Mononuclear cell (primary cell): ENCODE data around the gene SNRPA1. TPM values are rescaled to one million over a fixed set of nuclear protein-coding genes. Genes with fewer than 3 reads are reported as not detected.
"Not testable (repeated sequence)": the region's sequence is repeated elsewhere in the genome, so short reads cannot be mapped to it uniquely, and the experiment has no call there.

Experiments
- H3K27me3 ChIP-seq: 2 replicates; pipeline ENCODE4 v1.6.0; 2011; ENCODE audit warnings: low read length, control low read depth; ENCODE audit not compliant: insufficient read depth
- H3K4me1 ChIP-seq: 2 replicates; pipeline ENCODE4 v1.5.1; 2011; ENCODE audit warnings: mild to moderate bottlenecking, low read length, control low read depth; ENCODE audit not compliant: insufficient read depth
- H3K4me3 ChIP-seq: 2 replicates; pipeline ENCODE4 v1.5.1; 2011; ENCODE audit warnings: mild to moderate bottlenecking, low read length, moderate library complexity
- H3K9me3 ChIP-seq: 2 replicates; pipeline ENCODE4 v1.5.1; 2011; ENCODE audit warnings: low read depth, mild to moderate bottlenecking, control low read depth, low read length
- total RNA-seq: library from RNA; depleted of rRNA; stranded (reverse); fragments of >200 nt; gene quantifications from one replicate; pipeline ENCODE4 v1.2.3, GENCODE V29; 2012

Gene SNRPA1
- total RNA-seq, 1 donor = 76.1 TPM

DNA sequence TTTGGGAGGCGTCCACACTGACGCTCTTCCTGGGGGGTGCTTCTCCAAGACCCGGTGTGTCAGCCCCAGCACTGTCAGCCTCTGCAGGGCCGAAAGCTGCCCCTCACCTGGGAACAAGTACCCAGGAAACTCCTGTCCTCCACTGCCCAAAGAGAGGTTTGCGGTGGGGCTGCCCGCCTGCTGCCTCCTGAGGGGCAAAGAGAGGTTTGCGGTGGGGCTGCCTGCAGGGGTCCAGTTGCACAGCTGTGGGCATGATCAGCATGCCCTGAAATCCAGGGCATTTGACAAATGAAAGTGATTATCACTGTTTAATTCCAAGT lies 15.1 kb upstream of the SNRPA1 start:
- H3K27me3 ChIP-seq = no peaks in the 10 kb centered on the region
- no peaks in the 10 kb centered on the region for H3K4me1 ChIP-seq
- H3K4me3 ChIP-seq = no peak overlapping the region
- no peaks in the 10 kb centered on the region for H3K9me3 ChIP-seq

GRCh38 chr15:101309436-101310160 lies 14.6 kb upstream of the SNRPA1 start:
- Histone ChIP-seq H3K4me1 (no peaks in the 10 kb centered on the region), H3K4me3 (no peak overlapping the region), H3K9me3 (no peaks in the 10 kb centered on the region), H3K27me3 (no peaks in the 10 kb centered on the region)

DNA sequence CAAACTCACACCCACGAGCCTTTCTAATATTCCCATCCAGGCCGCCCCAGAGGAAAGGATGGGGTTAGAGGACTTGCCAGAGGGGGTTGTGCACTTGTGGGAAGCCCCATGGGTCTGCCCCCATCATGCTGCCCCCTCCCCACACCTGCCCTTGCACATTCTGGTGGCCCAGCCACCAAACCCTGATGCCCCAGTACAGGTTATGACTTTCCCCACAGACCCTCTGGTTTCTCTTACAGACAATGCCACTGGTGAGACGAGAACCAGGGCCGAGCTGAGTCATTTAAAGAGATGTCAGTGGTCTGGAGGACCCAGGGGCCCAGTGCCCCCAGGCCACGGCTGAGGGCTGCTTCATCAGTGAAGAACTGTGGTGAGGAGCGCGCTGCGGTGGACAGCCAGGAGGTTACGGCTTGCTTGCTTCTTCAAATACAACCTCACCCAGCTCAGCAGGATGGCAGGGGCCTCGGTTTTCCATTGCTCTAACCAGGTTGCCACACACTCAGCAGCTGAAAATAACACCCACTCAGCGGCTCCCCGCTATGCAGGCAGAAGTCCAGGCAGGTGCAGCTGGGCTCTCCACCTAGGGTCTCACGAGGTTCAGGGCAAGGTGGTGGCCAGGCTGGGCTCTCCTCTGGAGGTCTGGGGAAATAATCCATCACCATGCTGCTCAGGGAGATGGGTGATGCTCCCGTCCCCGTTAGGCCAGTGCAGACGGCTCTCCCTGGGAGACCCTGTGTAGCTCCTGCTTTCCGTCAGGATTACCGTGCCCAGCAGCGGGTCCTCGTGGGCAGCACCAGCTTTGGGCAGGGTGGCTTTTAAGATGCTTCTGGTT lies 13.8 kb upstream of the SNRPA1 start:
- no peaks in the 10 kb centered on the region for H3K9me3 ChIP-seq
- no peaks in the 10 kb centered on the region for H3K27me3 ChIP-seq
- no peaks in the 10 kb centered on the region for H3K4me1 ChIP-seq
- H3K4me3 ChIP-seq = no peak overlapping the region

DNA sequence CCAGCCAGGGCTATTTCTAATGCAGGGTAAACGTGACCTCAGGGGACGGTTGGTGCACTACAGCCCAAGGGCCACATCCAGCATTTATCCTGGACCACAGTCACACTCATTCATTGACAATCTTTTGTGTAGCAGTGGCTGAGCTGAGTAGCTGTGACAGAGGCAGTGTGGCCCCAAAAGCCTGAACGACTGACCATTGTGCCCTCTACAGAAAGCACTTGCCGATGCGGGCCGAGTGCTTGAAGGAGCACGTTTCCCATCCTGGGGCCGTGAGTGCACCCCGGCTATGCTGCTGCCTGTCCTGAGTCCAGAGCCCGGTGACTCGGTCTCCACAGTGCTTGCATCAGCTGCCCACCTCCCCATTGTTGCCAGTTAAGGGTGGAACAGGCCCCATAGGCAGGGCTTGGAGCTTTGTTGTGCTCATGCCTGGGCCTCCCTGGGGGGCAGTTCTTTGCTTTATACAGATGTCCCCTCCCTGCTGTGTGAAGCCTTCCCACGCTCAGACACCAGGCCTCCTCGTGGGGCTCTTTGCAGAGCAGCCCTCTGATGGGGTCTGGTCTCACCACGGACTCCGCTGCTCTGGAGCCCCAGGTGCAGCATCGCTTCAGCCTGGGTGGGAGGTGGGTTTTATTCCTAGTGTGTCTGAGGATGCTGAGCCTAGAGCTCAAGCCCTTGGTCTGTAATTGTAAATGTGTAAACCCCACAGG lies 13.0 kb upstream of the SNRPA1 start:
- Histone ChIP-seq H3K9me3 (no peaks in the 10 kb centered on the region), H3K4me1 (no peaks in the 10 kb centered on the region), H3K27me3 (no peaks in the 10 kb centered on the region), H3K4me3 (no peak overlapping the region)

- no peaks in the 10 kb centered on the region for H3K27me3 ChIP-seq
- H3K9me3 ChIP-seq = no peaks in the 10 kb centered on the region
- no peaks in the 10 kb centered on the region for H3K4me1 ChIP-seq
- no peak overlapping the region for H3K4me3 ChIP-seq
Measured at GRCh38 chr15:101307048-101307896, 12.2 kb upstream of the SNRPA1 start.

- H3K4me3 ChIP-seq = no peak overlapping the region
- H3K4me1 ChIP-seq = no peaks in the 10 kb centered on the region
- H3K9me3 ChIP-seq = no peaks in the 10 kb centered on the region
- no peaks in the 10 kb centered on the region for H3K27me3 ChIP-seq
Measured at GRCh38 chr15:101306341-101307047, 11.4 kb upstream of the SNRPA1 start.

DNA sequence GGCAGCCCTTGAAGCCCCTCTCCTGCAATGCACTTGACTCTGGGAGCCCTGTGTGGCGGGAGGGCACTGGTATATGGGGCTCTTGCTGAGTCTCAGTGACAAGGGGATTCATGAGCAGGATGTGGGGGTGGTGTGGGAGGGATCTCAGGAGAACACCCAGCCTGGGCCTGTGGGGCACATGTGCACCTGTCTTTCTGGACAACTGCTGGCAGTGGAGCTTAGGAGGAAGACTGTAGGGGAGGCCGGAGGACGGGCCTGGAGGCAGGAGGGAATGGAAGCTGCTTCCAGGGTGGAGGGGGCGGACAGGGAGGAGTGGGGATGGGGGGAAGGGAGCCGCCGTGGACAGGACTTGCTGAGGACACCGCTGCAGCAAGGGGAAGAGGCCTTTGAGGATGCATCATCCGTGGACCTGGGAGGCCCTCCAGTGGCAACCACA lies 10.8 kb upstream of the SNRPA1 start:
- Histone ChIP-seq H3K4me3 (no peak overlapping the region), H3K27me3 (no peaks in the 10 kb centered on the region), H3K4me1 (no peaks in the 10 kb centered on the region), H3K9me3 (no peaks in the 10 kb centered on the region)

- Histone ChIP-seq H3K9me3 (no peaks in the 10 kb centered on the region), H3K27me3 (no peaks in the 10 kb centered on the region), H3K4me3 (no peak overlapping the region)
Measured at GRCh38 chr15:101303408-101303807, 8.4 kb upstream of the SNRPA1 start.

DNA sequence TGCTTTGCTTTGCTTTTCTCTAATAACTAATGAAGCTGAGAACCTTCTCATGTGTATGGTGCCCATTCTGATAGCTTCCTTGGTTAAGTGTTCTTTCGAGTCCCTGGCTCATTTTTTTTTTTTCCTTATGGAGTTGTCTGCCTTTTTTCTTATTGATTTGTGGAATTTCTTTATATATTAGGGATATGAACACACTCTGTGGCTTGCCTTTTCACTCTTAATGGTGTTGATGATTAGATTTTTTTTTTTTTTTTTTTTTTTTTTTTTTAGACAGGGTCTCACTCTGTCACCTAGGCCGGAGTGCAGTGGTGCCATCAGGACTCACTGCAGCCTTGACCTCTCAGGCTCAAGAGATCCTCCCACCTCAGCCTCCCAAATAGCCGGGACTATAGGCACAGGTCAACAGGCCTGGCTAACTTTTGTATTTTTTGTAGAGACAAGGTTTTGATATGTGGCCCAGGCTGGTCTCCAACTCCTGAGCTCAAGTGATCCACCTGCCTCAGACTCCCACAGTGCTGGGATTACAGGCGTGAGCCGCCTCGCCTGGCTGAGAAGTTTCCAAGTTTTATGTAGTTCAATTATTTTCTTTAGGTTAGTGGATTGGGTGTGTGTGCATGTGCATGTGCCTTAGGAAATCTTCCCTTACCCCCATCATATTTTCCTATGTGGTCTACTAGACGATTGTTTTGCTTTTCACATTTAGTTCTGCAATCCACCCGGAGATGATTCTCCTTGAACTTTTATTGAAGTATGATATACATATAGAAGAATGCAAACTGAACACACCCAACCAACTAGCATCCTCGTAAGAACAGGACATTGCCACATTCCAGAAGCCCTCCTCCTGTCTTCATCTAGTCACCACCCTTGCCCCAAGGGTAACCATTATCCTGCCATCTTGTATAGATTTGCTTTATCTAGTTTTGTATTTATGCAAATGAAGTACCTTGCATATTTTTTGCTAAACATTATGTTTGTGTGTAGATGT lies 1.7 kb upstream of the SNRPA1 start:
- no peak overlapping the region for H3K4me3 ChIP-seq
- peaks cover 30% of the 10 kb centered on the region for H3K4me1 ChIP-seq
- H3K27me3 ChIP-seq = no peaks in the 10 kb centered on the region
- H3K9me3 ChIP-seq = no peaks in the 10 kb centered on the region

More at GRCh38 chr15:101303408-101303807, 8.4 kb upstream of the SNRPA1 start:
- H3K4me1 ChIP-seq = no peaks in the 10 kb centered on the region

GRCh38 chr15:101295607-101296161 lies 636 bp upstream of the SNRPA1 start:
- H3K4me3 ChIP-seq = peak overlapping the region; percentile 96
- H3K27me3 ChIP-seq = no peaks in the 10 kb centered on the region
- peaks cover 30% of the 10 kb centered on the region for H3K4me1 ChIP-seq
- H3K9me3 ChIP-seq = no peaks in the 10 kb centered on the region

DNA sequence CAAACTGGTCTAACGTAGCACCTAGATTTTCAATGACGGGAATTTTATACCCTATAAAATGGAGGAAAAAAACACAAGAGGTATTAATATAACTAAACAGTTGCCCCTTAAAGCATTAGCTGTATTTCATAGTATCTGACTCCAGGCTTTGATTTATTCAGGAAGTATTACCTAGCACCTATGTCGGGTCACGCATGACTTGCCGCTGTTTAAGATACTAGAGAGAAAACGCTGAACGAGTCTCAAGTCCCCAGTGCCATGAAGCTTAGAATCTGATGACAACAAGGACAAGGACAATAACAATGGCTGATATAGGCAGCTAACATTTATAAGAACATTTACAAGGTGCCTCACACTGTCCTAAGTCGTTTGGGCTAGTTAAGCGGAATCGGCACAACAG lies 1.9 kb downstream of the SNRPA1 start:
- no peaks in the 10 kb centered on the region for H3K9me3 ChIP-seq
- peaks cover 30% of the 10 kb centered on the region for H3K4me1 ChIP-seq
- no peaks in the 10 kb centered on the region for H3K27me3 ChIP-seq
- peak overlapping the region; percentile 12 for H3K4me3 ChIP-seq

DNA sequence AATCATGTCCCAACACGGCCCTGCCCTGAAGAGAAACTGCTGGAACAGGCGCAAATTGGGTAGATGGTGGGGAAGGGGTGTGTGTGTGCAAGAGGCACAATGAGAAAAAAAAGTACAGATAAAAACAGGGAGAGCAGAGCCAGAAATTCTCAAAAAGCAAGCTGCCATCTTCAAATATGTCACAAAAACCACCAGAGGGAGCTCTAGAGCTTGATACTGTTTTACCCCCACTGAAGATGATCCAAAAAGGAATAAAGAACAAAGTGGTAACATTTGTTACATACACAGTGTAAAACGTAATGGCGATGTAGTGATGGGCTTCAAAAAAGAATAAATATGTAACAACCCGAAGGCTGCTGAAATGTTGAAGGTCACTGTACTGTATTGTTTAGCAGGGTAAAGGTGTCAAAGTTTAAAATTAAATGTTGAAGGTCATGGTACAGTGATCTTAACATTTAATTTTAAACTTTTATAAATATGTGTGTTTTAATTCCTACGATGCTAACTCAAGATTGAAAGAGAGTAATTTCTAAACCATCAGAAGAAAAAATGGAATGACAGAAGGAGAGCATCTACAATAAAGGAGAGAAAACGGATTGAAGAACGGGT lies 6.0 kb downstream of the SNRPA1 start:
- H3K9me3 ChIP-seq = no peaks in the 10 kb centered on the region
- peaks cover 18% of the 10 kb centered on the region for H3K4me1 ChIP-seq
- no peaks in the 10 kb centered on the region for H3K27me3 ChIP-seq
- H3K4me3 ChIP-seq = no peak overlapping the region

DNA sequence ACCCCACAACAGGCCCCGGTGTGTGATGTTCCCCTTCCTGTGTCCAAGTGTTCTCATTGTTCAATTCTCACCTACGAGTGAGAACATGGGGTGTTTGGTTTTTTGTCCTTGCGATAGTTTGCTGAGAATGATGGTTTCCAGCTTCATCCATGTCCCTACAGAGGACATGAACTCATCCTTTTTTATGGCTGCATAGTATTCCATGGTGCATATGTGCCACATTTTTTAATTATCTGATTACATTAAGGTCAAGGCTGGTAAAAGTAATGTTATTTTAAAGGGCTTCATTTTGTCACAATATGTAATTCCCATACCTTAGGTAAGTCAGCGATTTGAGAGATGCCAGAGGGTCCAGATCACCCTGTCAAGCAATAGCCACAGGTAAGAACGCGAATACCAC lies 7.7 kb downstream of the SNRPA1 start:
- not testable (repeated sequence) for H3K4me1 ChIP-seq

More for the DNA sequence above, 7.7 kb downstream of the SNRPA1 start:
- H3K27me3 ChIP-seq, H3K4me3 ChIP-seq, H3K9me3 ChIP-seq: not testable (repeated sequence)
